ENCODE measurements around the gene USP31. TPM values are rescaled to one million over a fixed set of nuclear protein-coding genes. Genes with fewer than 3 reads are reported as not detected.

The USP31 gene
- total RNA-seq, 2 experiments from 2014 or later: 4.5 to 4.9 TPM

DNA sequence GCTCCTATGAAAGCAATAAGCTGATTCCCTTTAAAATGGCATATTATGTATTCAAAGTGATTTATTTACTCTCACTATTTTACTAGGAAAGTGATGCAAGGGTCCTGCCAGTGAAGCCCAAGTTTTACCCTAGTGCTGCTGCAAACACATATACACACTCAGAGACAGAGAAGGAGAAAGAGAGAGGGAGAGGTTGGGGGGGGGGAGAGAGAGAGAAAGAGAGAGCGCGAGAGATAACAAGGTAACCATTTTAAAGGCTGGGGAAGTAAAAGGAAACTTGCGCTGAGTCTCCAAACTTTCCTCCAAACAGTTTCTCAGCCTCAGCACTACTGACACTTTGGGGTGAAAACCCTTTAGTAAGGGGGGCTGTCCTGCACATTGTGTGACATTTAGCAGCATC, 5.9 kb downstream of the USP31 start:
- Mint-ChIP-seq H3K4me1 (ENCODE audit: low read depth) (peaks cover 23% of the 10 kb centered on the region), H3K9me3 (peaks cover 5% of the 10 kb centered on the region), H3K27ac (no peak overlapping the region), H3K27me3 (no peaks in the 10 kb centered on the region), H3K36me3 (ENCODE audit: low read depth) (peaks cover 14% of the 10 kb centered on the region), H3K4me3 (no peak overlapping the region)
- intact Hi-C loops (cut with micrococcal nuclease): no loop called here
- ChIA-PET CTCF (interaction anchor here (1.0 kb wide), 1 partner anchor 8 kb away, joined by 3 read pairs; no protein-coding TSS in a partner anchor), POLR2A (interaction anchor here (1.1 kb wide), 2 partner anchors 9 to 354 kb away, joined by 3 read pairs; no protein-coding TSS in a partner anchor)
- no peak for TF ChIP-seq CTCF (IDR thresholded peaks at IDR 0.05)
- DNase-seq: no peak
- no peak for ATAC-seq

- H3K27ac Mint-ChIP-seq: no peak overlapping the region
- ATAC-seq: no peak
- peaks cover 10% of the 10 kb centered on the region for H3K36me3 Mint-ChIP-seq (ENCODE audit: low read depth)
- H3K4me1 Mint-ChIP-seq (ENCODE audit: low read depth): peaks cover 15% of the 10 kb centered on the region
- TF ChIP-seq CTCF (IDR thresholded peaks at IDR 0.05): no peak
- no peaks in the 10 kb centered on the region for H3K27me3 Mint-ChIP-seq
- ChIA-PET CTCF (interaction anchor here (1.0 kb wide), 1 partner anchor 10 kb away, joined by 3 read pairs; no protein-coding TSS in a partner anchor), POLR2A (interaction anchor here (1.1 kb wide), 2 partner anchors 8 to 355 kb away, joined by 3 read pairs; no protein-coding TSS in a partner anchor)
- DNase-seq: no peak
- H3K4me3 Mint-ChIP-seq: no peak overlapping the region
- intact Hi-C loops (cut with micrococcal nuclease): no loop called here
- peaks cover 10% of the 10 kb centered on the region for H3K9me3 Mint-ChIP-seq
Observed at GRCh38 chr16:23141959-23142740, 7.1 kb downstream of the USP31 start.

DNA sequence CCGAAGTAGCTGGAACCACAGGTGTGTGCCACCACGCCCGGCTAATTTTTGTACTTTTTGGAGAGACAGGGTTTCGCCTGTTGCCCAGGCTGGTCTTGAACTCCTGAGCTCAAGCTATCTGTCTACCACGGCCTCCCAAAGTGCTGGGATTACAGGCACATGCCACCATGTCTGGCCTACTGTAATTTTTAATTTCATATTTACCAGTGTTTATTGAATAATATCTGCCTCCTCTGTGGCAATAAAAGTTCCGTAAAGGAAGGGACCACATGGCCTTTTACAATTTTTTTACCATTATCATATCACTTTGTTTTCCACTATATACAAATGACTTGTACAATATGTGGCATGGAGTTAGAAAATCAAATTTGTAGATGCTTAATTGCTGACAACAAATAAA, 7.8 kb downstream of the USP31 start:
- DNase-seq (no peak), ATAC-seq (no peak)
- ChIA-PET CTCF (interaction anchor here (1.0 kb wide), 1 partner anchor 243 kb away, joined by 3 read pairs; no protein-coding TSS in a partner anchor), POLR2A (no interaction called here)
- H3K9me3 Mint-ChIP-seq: peaks cover 13% of the 10 kb centered on the region
- intact Hi-C loops (cut with micrococcal nuclease): no loop called here
- no peak for TF ChIP-seq CTCF (IDR thresholded peaks at IDR 0.05)
- peaks cover 13% of the 10 kb centered on the region for H3K36me3 Mint-ChIP-seq (ENCODE audit: low read depth)
- no peak overlapping the region for H3K4me3 Mint-ChIP-seq
- no peaks in the 10 kb centered on the region for H3K27me3 Mint-ChIP-seq
- no peak overlapping the region for H3K27ac Mint-ChIP-seq
- H3K4me1 Mint-ChIP-seq (ENCODE audit: low read depth): peaks cover 11% of the 10 kb centered on the region

DNA sequence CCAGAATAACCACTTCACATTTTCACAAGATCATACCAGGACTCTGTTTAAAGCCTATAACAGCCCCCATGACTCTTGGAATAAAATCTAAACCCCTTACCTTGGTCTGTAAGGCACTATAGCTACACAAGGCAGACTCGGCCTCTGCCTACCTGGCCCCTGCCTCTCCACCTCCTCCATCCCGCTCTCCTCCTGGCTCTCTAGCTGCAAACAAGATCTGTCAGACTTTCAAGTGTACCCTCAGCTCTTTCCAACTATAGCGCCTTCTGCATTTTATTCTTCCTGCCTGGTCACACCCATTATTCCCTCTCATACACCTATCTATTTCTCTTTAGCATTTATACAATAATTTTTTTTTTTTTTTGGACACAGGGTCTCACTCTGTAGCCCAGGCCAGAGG, 8.2 kb downstream of the USP31 start:
- ChIA-PET POLR2A (no interaction called here), CTCF (interaction anchor here (1.0 kb wide), 1 partner anchor 242 kb away, joined by 3 read pairs; no protein-coding TSS in a partner anchor)
- Mint-ChIP-seq H3K4me1 (ENCODE audit: low read depth) (peaks cover 11% of the 10 kb centered on the region), H3K36me3 (ENCODE audit: low read depth) (peaks cover 14% of the 10 kb centered on the region), H3K27me3 (no peaks in the 10 kb centered on the region), H3K4me3 (no peak overlapping the region), H3K9me3 (peaks cover 14% of the 10 kb centered on the region), H3K27ac (no peak overlapping the region)
- no peak for DNase-seq
- ATAC-seq: no peak
- TF ChIP-seq CTCF (IDR thresholded peaks at IDR 0.05): no peak
- intact Hi-C loops (cut with micrococcal nuclease): no loop called here

- POLR2A ChIA-PET: no interaction called here
- no peak for ATAC-seq
- H3K4me3 Mint-ChIP-seq: no peak overlapping the region
- CTCF ChIA-PET: no interaction called here
- H3K27ac Mint-ChIP-seq: no peak overlapping the region
- H3K9me3 Mint-ChIP-seq: peaks cover 19% of the 10 kb centered on the region
- no peak for TF ChIP-seq CTCF (IDR thresholded peaks at IDR 0.05)
- H3K36me3 Mint-ChIP-seq (ENCODE audit: low read depth): peaks cover 17% of the 10 kb centered on the region
- H3K4me1 Mint-ChIP-seq (ENCODE audit: low read depth): peaks cover 3% of the 10 kb centered on the region
- intact Hi-C loops (cut with micrococcal nuclease): no loop called here
- DNase-seq: no peak
- no peaks in the 10 kb centered on the region for H3K27me3 Mint-ChIP-seq
Observed at GRCh38 chr16:23140107-23140506, 9.1 kb downstream of the USP31 start.
